Activated gamma-delta T cell treated with anti-CD3 and anti-CD28 coated beads, Interleukin-2, amount 50 U/mL, for 16 hours (primary cell): ENCODE results near the gene GADD45GIP1.
"Not testable (repeated sequence)": the region's sequence is repeated elsewhere in the genome, so short reads cannot be mapped to it uniquely, and the experiment has no call there.

Source experiments
- DNase-seq: peaks from one replicate; pipeline ENCODE4 v3.0.0-alpha.2; 2020; ENCODE audit warnings: low read depth

Gene GADD45GIP1

DNA sequence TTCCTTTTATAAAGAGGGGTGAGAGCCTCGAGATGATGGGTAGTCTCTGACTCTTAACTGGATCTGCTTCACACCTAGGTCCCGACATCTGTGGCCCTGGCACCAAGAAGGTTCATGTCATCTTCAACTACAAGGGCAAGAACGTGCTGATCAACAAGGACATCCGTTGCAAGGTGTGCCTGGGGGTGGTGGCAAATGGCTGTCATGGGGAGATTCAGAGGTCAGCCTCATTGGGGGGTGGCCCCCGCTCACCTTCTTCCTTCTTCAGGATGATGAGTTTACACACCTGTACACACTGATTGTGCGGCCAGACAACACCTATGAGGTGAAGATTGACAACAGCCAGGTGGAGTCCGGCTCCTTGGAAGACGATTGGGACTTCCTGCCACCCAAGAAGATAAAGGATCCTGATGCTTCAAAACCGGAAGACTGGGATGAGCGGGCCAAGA, 17.0 kb downstream of the GADD45GIP1 start:
- DNase-seq = no peak

DNA sequence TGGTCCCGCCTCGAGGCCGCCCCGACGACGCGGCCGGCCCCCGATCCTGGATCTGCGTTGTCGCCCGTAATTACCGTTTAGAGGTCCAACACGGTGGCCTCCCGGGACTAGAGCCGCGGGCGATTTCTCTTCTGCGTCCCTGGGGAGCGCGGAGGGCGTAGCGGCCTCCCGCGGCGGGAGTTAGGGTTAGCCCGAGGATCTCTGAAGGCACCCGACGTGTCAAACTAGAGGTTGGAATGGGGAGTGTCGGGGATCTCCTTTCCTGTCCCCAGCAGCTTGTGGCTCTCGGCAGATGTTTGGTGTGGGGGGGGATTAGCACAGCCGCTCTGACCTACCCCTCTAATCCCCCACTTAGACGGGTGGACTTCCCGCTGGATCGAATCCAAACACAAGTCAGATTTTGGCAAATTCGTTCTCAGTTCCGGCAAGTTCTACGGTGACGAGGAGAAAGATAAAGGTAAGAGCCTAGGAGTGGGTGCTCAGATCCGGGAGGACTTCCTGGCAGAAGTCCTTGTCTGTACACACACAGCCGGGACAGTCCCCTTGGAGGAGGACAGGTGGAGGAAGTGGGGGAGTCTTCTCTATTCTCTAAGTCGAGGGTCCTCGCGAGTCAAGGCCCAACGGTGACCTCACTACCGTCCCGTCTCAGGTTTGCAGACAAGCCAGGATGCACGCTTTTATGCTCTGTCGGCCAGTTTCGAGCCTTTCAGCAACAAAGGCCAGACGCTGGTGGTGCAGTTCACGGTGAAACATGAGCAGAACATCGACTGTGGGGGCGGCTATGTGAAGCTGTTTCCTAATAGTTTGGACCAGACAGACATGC, 18.0 kb downstream of the GADD45GIP1 start:
- no peak for DNase-seq

DNA sequence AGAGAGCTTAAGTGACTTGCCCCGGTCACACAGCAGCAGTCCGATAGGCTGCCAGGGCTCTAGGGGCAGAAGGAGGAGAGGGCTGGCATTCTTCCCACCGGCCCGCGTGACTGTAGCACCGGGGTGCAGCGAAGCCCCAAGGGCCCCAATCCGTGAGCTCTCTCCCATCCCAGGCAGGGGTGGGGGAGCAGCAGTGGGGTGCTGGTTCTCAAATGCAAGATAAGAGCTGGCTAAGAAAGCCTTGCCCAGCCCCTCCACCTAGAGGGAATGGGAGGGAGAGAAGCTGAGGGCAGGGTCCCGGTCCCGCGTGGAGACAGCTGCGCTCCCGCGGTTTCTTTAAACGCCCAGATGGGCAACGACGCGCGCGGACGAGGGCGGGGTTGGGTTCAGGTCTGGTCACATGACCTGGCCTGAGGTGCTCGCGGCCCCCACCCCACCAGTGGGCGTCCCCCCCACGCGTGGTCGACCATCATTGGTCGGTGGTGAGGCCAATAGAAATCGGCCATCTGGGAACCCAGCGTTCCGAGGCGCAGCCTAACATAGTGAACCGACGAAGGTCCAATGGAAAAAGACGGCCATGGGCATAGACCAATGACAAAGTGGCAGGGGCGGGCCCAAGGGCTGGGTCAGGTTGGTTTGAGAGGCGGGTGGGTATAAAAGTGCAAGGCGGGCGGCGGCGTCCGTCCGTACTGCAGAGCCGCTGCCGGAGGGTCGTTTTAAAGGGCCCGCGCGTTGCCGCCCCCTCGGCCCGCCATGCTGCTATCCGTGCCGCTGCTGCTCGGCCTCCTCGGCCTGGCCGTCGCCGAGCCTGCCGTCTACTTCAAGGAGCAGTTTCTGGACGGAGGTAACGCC, 18.9 kb downstream of the GADD45GIP1 start, which contains the start of gene CALR:
Gene CALR, plus strand, starts transcription at position 683 of the 852 bp plus-strand sequence. Its CDS starts 71 bp downstream, at position 754.
- DNase-seq = peak; percentile 99

DNA sequence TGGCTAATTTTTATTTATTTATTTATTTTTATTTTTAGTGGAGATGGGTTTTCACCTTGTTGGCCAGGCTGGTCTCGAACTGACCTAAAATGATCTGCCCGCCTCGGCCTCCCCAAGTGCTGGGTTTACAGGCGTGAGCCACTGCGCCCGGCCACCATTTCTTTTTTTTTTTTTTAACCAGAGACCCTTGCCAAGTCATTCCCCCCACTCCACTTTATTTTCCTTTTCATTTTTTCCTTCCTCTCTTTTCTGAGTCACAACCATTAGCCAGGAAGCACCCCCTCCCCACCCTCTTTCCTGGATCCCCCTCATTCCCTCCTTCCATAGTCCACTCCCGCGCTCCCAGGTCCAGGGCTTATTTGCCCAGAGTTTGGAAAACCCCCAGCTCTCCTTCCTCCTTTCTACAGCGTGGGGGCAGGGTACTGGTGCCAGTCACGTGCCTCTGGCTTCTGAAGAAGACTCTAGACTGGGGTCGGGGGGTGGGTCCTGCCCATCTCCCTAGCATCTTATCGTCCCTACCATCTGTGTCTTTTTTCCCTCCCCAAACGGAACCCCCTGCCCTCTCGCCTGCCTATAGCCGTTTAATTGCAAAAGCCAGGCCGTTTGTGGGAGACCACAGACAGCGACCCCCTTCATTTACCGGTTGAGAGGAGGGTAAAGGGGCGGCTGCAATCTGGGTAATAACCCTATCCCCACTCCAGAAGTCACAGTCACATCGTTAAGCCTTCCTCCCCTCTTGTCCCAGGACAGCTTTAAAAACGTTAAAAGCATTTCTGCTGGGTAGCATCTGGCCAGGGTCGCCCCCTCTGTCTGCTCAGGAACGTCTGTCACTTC, 19.7 kb downstream of the GADD45GIP1 start:
- no peak for DNase-seq

DNA sequence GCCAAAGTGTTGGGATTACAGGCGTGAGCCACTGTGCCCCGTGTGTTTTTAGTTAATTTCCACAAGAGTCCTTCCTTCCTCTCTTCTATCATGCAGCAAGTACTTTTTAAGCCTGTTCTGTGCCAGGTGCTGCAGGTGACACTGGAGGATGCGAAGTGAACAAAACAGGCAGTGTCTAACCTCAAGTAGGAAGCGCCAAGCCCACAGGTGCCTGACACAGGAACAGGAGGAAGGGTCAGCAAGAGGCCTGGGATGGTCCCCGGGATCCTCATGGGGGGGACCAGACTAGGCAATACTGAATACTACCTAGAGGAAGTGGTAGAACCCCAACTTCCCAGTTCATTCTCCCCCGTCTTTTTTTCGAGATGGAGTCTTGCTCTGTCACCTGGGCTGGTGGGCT, 20.4 kb downstream of the GADD45GIP1 start:
- DNase-seq = no peak

DNA sequence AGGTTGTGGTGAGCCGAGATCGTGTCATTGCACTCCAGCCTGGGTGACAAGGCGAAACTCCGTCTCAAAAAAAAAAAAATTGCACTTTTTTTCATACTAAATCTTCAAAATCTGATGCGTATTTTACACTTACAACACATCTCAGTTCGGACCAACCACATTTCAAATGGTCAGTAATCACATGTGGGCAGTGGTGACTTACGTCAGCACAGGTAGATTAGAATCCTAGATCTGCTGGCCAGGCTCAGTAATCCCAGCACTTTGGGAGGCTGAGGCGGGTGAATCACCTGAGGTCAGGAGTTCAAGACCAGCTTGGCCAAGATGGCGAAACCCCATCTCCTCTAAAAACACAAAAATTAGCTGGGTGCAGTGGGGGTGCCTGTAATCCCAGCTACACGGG, 22.0 kb downstream of the GADD45GIP1 start:
- no peak for DNase-seq

DNA sequence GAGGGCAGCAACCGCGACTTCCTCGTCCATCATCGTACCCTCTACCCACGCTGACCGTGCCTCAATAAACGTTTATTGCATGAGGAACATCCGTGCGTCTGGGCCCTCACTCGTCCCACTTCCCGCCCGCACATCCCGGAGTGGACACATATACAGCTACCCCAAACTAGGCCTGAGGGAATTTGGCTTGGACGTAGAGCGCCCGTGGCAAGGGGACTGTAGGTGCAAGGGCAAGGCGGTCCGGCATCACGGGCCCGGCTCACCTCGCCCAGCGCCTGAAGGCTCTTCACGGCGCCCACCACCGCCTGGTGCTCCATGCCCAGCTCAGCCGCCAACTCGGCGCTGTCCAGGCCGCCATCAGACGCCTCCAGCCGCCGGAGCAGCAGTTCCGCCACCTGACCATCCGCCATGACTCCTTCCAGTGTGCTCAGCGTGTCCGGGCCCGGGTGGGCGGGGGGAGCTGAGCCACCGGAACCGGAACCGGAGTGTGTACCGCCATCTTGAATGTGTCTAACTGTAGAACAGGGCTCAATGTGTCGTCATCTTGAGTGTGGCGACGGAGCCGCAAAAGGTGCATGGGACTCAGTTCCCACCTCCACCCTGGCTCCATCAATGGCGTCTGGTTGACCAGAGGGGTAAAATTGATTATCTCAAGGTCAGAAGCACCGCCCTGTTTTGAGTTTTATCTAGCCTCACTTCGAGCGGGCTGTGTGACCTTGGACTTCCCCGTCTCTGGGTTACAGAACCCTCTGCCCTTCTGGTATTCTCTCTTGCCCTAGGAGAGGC, 23.5 kb downstream of the GADD45GIP1 start, which contains the start of gene FARSA:
Gene FARSA, minus strand, starts transcription at position 425 of the 786 bp plus-strand sequence. Its CDS starts 15 bp downstream, at position 410.
- DNase-seq = peak; percentile 86

DNA sequence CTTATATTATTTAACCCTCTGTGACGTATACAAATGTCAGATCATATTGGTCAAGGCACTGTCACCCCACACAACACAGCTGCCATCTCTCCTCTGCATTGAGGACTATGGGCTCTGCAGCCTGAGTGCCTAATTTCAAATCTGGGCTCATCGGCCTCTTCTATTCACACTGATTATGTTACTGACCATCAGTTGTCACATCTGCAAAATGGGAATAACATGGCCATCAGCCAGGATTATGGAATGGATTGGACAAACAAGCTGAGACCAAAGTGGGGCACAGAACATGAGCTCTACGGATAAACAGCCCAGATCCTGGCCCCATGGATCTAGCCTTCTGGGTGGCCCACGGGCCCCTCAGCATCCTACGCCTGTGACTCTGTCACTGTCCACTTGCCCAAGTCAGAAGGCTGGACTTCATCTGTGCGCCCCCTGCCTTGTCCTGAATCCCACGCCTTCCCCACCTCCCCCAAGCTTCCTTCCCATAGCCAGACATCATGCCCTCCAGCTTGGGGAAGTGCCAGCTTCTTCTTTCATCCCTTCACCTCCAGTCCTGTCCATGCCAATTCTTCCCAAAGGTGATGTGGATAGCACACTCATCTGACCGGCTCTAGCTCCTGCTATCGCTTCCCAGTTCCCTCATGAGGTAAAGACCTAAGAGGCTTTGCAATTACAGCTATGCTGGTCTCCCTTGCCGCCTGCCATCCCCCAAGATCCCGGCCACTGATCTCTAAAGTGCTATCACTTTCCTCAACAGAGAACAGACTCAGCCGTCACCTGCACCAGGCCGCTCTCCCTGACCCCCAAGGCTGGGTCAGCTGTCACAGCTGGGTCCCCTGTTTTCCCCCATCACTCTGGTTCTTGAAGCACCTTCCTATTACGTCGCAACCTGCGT, 24.4 kb downstream of the GADD45GIP1 start:
- DNase-seq = no peak

DNA sequence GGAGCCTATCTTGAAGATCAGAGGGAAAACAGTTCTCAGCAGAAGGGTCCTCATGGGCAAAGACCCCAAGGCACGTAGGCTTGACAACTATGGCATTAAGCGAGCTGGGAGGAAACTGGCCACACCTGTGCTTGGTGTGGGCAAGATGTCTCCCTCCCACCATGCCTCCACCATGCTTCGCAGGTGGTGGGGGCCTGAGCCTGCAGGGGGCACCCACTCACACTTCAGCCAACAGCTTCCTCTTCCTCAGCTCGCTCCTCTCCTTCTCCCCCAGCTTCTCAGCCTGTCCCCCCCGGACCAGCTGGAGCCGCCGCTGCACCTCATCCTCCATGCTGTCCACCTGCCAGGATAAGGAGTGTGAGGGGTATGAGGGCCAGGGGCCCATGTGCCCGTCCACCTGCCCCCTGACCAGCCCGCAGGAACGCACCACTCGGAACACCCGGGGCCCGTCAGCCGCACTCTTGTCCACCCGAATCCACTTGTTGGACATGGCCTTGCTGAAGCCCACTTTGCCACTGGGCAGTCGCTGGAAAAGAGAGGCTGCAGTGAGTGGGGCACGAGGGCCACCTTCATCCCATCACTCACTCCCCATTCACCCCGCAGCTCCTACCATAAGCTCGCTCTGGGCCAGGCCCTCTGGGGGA, 26.9 kb downstream of the GADD45GIP1 start:
- DNase-seq = no peak

DNA sequence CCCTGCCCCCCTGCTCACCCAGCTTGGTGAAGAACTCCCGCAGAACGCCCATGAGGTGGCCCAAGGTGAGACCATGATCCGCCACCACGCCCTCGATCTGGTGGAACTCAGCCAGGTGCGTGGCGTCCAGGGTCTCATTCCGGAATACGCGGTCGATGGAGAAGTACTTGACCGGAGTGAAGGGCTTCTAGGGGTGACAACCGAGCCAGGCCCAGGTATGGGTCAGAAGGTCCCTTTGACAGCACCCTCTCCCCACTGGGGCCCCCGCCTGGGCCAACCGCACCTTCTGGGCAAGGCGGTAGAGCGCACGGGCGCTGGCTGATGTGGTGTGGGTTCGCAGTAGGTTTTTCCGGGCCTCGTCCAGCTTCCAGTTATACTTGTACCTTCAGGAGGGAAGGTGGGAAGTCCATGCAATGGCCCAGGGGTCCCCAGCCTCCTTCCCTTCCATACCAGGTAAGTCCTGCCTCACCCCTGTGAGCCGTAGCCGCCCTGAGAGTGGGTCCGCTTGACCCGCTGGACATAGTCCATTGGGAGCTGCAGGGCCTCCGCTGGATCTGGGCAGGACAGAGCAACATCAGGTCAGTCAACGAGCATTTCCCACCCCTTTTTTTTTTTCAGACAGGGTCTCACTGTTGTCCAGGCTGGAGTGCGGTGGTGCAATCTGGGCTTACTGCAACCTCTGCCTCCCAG, 32.3 kb downstream of the GADD45GIP1 start:
- no peak for DNase-seq

DNA sequence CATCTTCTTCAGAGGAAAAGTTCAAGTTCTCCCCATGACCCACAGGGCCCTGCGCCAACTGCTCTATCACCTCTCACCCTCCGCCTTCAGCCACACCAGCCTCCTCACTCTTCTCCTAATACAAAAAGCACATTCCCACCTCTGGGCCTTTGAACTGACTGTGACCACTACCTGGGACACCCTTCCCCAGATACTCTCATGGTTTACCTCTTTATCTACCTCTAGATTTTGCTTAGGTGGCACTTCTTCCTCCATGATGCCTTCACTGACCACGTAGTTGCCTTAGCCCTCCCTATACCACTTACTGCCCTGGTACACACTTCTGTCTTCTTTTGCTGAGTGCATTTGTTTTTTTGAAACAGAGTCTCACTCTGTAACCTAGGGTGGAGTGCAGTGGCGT, 34.1 kb downstream of the GADD45GIP1 start:
- DNase-seq = no peak

DNA sequence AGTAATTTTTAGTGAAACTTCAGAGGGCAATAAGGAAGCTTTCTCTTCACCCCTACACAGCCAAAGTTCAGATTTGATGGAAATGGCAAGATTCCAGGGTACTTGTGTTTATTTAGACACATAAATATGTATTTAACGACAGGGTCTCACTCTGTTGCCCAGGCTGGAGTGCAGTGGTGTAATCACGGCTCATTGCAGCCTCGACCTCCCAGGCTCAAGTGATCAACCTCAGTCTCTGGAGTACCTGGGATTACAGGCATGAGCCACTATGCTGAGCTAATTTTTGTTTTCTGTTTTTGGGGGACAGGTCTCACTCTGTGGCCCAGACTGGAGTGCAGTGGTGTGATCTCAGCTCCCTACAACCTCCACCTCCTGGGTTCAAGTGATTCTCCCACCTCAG, 36.0 kb downstream of the GADD45GIP1 start:
- DNase-seq = no peak

DNA sequence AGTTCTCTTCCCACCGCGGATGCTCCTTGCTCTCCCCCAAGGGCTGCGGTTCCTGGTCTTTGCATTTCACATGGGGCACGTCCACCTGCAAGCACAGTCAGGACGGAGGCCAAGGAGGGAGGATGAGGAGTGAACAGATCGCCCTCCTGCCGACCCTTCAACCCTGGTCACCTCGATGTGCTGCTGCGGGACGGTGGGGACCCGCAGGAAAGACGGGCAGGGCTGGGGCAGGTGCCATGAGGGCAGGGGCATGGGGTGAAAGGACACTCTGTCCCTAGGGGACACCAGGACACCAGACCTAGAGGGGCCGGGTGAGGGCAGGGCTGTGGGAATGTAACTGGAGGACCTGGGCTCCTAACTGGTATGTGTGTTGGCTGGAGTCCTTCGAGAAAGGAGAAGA, 38.8 kb downstream of the GADD45GIP1 start:
- no peak for DNase-seq

DNA sequence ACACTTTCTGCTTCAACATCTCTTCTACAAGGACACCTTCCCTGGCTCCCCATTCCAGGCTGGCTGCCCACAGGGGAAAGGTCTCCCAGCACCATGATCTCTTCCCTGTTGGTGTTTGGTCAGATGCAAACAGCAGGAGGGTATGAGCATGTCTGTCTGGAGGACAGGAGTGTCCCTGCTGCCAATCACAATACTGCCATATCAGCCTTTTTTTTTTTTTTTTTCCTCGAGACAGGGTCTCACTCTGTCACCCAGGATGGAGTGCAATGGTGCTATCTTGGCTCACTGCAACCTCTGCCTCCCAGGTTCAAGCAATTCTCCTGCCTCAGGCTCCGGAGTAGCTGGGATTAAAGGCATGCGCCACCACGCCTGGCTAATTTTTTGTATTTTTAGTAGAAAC, 41.2 kb downstream of the GADD45GIP1 start:
- not testable (repeated sequence) for DNase-seq

DNA sequence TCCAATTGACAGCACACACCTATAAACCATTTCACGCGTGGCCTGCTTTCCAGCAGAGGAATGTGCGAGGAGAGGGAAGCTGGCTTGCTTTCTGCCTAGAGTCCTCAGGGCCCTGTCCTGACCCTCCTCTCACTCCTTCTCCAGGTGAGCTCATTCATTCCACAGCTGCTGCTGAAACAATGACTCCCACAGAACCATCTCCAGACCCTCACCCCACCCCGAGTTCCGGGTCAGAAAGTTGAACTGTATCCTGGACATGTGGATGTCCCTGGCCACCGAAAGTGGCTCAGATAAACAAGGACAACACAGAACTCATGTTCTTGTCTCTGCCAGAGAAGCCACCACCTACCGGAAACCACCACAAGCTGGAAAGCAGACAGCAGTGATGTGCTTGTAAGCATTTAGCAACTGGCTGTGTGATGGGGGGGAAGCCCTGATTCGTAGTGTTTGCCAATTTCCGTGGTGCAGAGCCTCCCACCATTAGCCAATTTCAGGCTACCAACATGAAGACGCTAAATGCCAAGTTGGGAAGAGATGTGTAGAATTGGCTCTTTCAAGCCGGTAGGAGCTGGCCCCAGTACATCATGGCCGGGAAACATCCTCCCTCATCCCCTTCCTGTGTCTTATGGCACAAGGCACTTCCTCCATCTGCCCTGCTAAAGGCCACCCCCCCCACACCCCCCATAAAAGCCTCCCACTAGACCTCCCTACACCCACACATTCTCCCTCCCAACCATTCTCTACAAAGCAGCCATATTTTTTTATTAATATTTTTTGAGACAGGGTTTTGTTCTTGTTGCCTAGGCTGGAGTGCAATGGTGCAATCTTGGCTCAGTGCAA, 43.0 kb downstream of the GADD45GIP1 start:
- no peak for DNase-seq

DNA sequence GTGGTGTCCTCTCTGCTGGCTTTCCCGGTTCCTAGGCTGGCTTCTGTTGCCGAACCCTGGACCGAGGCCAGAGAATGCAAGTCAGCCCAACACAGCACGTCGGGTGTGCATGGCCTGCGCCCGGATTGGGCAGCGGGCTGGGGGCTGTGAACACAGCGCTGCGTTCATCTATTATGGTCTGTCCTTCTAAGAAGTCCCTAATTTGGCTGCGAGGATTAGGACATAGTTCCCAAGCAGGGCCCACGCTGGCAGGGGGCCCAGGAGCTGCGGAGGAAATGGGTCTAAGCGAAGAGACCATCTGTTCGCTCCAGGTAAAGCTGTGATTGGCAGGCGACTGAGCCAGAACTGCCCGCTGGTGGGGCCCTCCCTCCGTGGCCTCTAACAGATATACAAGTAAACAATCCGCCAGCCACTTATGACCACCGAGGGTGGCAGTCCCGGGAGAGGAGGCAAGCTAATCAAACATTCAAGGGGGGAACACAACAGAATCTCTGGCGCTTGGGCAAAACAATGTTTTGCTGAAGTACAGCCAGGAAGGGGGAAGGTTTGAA, 43.9 kb downstream of the GADD45GIP1 start:
- DNase-seq = no peak

DNA sequence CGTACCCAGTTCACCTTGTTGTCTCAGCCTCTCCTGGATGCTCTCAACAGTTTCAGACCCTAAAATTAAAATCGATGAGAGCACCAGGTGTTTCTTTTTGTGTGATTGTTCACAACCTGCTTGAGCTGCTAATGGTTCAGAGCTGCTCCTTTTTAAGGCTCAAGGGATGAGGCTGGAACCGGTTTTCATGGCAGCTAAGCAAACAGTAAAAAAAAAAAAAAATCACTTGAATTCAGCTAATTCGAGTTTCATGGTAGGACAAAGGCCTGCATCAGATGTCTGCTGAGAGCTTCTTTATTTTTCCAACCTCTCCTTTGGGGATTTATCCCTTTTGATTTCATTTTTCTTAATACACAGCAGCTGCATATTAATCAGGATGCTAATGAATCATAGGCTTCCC, 44.5 kb downstream of the GADD45GIP1 start:
- no peak for DNase-seq

DNA sequence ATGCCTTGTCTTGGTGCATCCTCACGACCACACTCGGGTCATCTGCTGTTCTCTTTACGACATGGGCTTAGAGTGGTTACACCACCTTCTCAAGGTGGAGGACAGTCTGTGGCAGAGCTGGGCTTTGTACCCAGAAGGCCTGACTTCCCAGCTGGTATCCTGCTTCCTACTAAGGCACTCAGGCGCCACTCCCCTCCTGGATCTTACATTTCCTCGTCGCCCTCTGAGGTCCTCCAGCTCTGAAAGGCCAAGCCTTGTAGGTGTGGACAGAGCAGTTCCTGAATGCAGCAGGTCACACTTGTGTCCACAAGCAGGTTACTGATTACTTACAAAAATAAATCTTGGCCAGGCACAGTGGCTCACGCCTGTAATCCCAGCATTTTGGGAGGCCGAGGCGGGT, 49.9 kb downstream of the GADD45GIP1 start:
- DNase-seq = no peak
